Fibroblast of the aortic adventitia (primary cell): ENCODE results near the gene ARSG. TPM values are rescaled to one million over a fixed set of nuclear protein-coding genes. Genes with fewer than 3 reads are reported as not detected.

Source experiments
- DNase-seq: peaks from one replicate; pipeline ENCODE4 v3.0.0-alpha.2; 2010; ENCODE audit warnings: low read depth
- H3K4me3 ChIP-seq: 2 replicates; pipeline ENCODE4 v1.5.1; 2011; ENCODE audit warnings: low read depth, mild to moderate bottlenecking, control low read depth, low read length, moderate library complexity
- small RNA-seq: library from RNA; depleted of rRNA; stranded (forward); fragments of <200 nt; gene quantifications from one replicate; pipeline ENCODE3, GENCODE V24; 2012
- total RNA-seq: library from RNA; depleted of rRNA; stranded (reverse); fragments of >200 nt; gene quantifications from 2 replicates; pipeline ENCODE4 v1.2.3, GENCODE V29; 2012; ENCODE audit warnings: low replicate concordance
- TF ChIP-seq, protein P1 (sequence below): IDR thresholded peaks from 2 replicates; pipeline ENCODE4 v1.5.1; 2011; ENCODE audit warnings: mild to moderate bottlenecking, low read length, control low read depth, inconsistent platforms; ENCODE audit not compliant: insufficient read depth

ARSG gene
- total RNA-seq, 1 donor: 2.7 TPM

- TF ChIP-seq, protein P1, sequence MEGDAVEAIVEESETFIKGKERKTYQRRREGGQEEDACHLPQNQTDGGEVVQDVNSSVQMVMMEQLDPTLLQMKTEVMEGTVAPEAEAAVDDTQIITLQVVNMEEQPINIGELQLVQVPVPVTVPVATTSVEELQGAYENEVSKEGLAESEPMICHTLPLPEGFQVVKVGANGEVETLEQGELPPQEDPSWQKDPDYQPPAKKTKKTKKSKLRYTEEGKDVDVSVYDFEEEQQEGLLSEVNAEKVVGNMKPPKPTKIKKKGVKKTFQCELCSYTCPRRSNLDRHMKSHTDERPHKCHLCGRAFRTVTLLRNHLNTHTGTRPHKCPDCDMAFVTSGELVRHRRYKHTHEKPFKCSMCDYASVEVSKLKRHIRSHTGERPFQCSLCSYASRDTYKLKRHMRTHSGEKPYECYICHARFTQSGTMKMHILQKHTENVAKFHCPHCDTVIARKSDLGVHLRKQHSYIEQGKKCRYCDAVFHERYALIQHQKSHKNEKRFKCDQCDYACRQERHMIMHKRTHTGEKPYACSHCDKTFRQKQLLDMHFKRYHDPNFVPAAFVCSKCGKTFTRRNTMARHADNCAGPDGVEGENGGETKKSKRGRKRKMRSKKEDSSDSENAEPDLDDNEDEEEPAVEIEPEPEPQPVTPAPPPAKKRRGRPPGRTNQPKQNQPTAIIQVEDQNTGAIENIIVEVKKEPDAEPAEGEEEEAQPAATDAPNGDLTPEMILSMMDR: peak; percentile 0
- no peak for DNase-seq
- no peak overlapping the region for H3K4me3 ChIP-seq
Observed at GRCh38 chr17:68463211-68464019, 172.1 kb downstream of the ARSG start.

DNA sequence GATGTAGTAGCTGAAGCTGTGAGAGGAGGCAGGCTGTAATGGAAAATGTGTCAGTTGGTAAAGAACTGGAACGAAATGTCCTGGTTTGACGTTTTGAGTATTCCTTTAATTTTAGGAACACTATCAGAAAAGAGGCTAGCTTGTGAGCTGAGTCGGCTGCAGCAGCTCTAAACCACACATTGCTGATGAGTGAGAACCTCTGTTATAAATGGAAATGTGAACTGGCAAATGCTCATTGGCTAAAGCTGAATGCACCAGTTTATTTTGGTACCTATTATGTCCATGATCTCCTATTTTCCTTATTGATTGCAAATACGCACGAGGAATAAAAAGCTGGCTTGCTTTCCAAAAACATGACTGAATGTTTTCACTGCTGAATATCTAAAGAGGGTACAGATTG, 177.0 kb downstream of the ARSG start:
- peak; percentile 40 for DNase-seq
- TF ChIP-seq, protein P1: no peak
- no peak overlapping the region for H3K4me3 ChIP-seq

GRCh38 chr17:68468788-68469187, 177.5 kb downstream of the ARSG start:
- DNase-seq: no peak
- H3K4me3 ChIP-seq: no peak overlapping the region
- TF ChIP-seq, protein P1: no peak

Small RNAs within 50 kb of the gene (small RNA-seq; reads per million reads assigned to genes)
- gene MIR635: not detected

Other genes starting within 250 kb of the ARSG start
- 89.7 and 170 TPM in 2 replicates for gene AMZ2, start 43.5 kb upstream of the ARSG start, total RNA-seq
- gene SLC16A6, start 368 bp upstream of the ARSG start, total RNA-seq: 0.09 TPM in 1 of 2 replicates, not detected in the other
- gene WIPI1, start 166.0 kb downstream of the ARSG start, total RNA-seq: 78.1 and 84.9 TPM in 2 replicates
- gene PRKAR1A, start 220.9 kb downstream of the ARSG start, total RNA-seq: 267 and 308 TPM in 2 replicates